Panc1 (cell line): ENCODE measurements around the gene MSANTD3. TPM values are rescaled to one million over a fixed set of nuclear protein-coding genes. Genes with fewer than 3 reads are reported as not detected.

Source experiments
- ATAC-seq: fragments of 200-7000 bp; cut with Tn5 transposase; 2 replicates; pipeline ENCODE4 v1.9.1; 2020; ENCODE audit warnings: mild to moderate bottlenecking, moderate library complexity
- BruUV-seq: library from RNA; stranded (reverse); fragments of 400-500 nt; replicated peaks from 2 replicates; lab custom pipeline; 2021; lab: Mats Ljungman, UMichigan
- CTCF ChIA-PET: fragments of 300-600 bp; sonication (Branson Sonifier 250); formaldehyde crosslinking; loops from one replicate; lab custom pipeline; 2022; ENCODE audit warnings: antibody characterized with exemption; lab: Charles Lee
- POLR2A ChIA-PET: fragments of 300-600 bp; sonication (Branson Sonifier 250); formaldehyde crosslinking; loops from one replicate; lab custom pipeline; 2022; ENCODE audit warnings: antibody characterized with exemption; lab: Charles Lee
- DNase-seq: peaks from one replicate; pipeline ENCODE4 v3.0.0-alpha.2; 2010; ENCODE audit warnings: low read depth, low spot score
- H3K27ac ChIP-seq: 2 replicates; pipeline ENCODE4 v1.5.1; 2011; ENCODE audit warnings: mild to moderate bottlenecking, low read length, inconsistent platforms
- H3K27me3 ChIP-seq: fragments of 200-500 bp; sonication (Bioruptor generic); 2 replicates; pipeline ENCODE4 v1.6.0; 2014; ENCODE audit warnings: low read length, inconsistent platforms; ENCODE audit not compliant: control insufficient read depth, insufficient read depth
- H3K36me3 ChIP-seq: fragments of 200-500 bp; sonication (Bioruptor generic); 2 replicates; pipeline ENCODE4 v1.5.1; 2014; ENCODE audit warnings: inconsistent platforms, mild to moderate bottlenecking, low read length, moderate library complexity; ENCODE audit not compliant: control insufficient read depth, insufficient read depth
- H3K4me1 ChIP-seq: 2 replicates; pipeline ENCODE4 v1.5.1; 2011; ENCODE audit warnings: inconsistent platforms, mild to moderate bottlenecking, low read length, moderate library complexity; ENCODE audit not compliant: control insufficient read depth, insufficient read depth
- H3K4me3 ChIP-seq, 2 experiments: 2 replicates each; pipeline ENCODE4 v1.5.1; 2011 to 2012; ENCODE audit warnings: low read depth in 2 of 2, low read length in 2 of 2, mild to moderate bottlenecking in 2 of 2, inconsistent platforms in 1 of 2, moderate library complexity in 1 of 2
- H3K9me3 ChIP-seq: fragments of 200-500 bp; sonication (Bioruptor generic); 2 replicates; pipeline ENCODE4 v1.5.1; 2014; ENCODE audit warnings: low read depth, mild to moderate bottlenecking, inconsistent platforms, low read length, moderate library complexity; ENCODE audit not compliant: control insufficient read depth, insufficient read depth
- POLR2AphosphoS5 ChIP-seq: IDR thresholded peaks from 2 replicates; pipeline ENCODE4 v1.6.1; 2012; ENCODE audit warnings: mild to moderate bottlenecking, low read depth, low read length, moderate library complexity
- REST ChIP-seq, 2 experiments: IDR thresholded peaks; 2 replicates each; pipeline ENCODE4 v1.6.1; 2011 to 2012; ENCODE audit warnings: low read depth in 2 of 2, control low read depth in 1 of 2, low read length in 1 of 2, mild to moderate bottlenecking in 1 of 2, moderate library complexity in 1 of 2; ENCODE audit not compliant: insufficient read depth in 1 of 2
- SIN3A ChIP-seq: IDR thresholded peaks from 2 replicates; pipeline ENCODE4 v1.6.1; 2012; ENCODE audit warnings: low read depth, mild to moderate bottlenecking, low read length, moderate library complexity, borderline replicate concordance; ENCODE audit not compliant: insufficient read depth
- TCF7L2 ChIP-seq: IDR thresholded peaks from 2 replicates; pipeline ENCODE4 v1.6.1; 2011; ENCODE audit warnings: mild to moderate bottlenecking, low read depth, low read length, inconsistent platforms
- in situ Hi-C: cut with HindIII; loops from 2 replicates; pipeline ENCODE4 v1.10.0; 2016; ENCODE audit warnings: low sequenced_read_pairs, low pct_unique_long_range_greater_than_20kb
- intact Hi-C: fragments of 100-400 bp; cut with micrococcal nuclease; formaldehyde crosslinking; loops from one replicate; pipeline ENCODE4 v1.10.0; 2022; ENCODE audit not compliant: unreplicated experiment
- total RNA-seq: library from RNA; stranded (reverse); gene quantifications from one replicate; pipeline ENCODE4 v1.2.1, GENCODE V29; 2021; ENCODE audit not compliant: unreplicated experiment
- TF ChIP-seq, protein P1 (sequence below): fragments of 450-650 bp; IDR thresholded peaks from 2 replicates; pipeline ENCODE4 v1.5.1; 2017; ENCODE audit warnings: mild to moderate bottlenecking

The MSANTD3 gene
- total RNA-seq, 1 experiment from 2014 or later: 58.7 TPM

GRCh38 chr9:100441911-100442361 is 15.0 kb downstream of the MSANTD3 start:
- no peak for DNase-seq

DNA sequence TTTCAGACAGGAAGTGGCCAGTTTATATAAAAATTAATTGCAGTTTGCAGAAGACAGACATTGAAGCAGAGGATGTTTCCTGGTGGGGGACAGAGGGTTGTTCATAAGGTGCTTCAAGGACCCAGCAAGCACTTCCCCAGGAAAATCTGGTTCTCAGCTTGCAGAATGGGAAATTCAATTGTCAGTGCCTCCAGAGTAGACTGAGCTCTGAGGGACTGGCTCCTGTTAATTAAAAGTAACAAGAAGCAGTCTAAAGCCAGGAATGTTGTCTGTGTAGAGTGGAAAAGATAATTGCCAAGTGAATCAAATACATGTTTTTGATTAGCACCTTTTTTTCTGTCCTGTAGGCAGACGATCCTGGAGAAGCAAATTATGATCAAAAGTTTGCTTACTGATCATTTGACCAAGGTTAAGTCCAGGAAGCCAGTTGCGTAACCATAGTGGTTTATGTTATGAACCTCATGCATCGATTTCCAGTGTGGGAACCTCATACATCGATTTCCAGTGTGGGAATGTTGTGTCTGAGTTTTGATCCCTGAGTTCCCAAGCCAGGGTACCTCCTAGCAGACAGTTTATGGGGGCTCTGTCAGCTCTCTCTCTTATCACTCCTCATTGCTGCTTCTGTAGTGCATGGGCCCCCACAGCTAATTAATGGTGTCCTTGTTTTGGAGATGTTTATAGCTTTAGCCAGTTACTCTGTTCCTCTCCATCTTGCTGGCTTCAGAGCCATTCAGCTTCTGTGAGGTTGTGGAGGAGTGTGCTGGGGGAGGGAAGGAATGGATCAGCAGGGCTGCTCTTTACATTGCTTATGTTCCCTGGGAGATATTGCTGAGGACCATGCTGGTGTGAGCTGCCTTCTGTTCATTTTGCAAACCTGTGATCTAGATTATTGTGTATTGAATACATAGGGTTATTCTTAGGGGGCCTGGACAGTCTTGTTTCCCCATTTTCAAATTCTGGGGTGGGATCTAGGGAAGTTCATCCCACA is 17.1 kb downstream of the MSANTD3 start:
- no peak for DNase-seq

More at GRCh38 chr9:100441911-100442361, 15.0 kb downstream of the MSANTD3 start:
- in situ Hi-C loops: no loop called here
- BruUV-seq: no TSS peak
- TF ChIP-seq POLR2AphosphoS5 (no peak), REST (IDR thresholded peaks at IDR 0.05; ENCODE audit: insufficient read depth in 1 of 2, low read depth in 2 of 2, low read length in 1 of 2) (no peak), SIN3A (no peak)
- TF ChIP-seq, protein P1, sequence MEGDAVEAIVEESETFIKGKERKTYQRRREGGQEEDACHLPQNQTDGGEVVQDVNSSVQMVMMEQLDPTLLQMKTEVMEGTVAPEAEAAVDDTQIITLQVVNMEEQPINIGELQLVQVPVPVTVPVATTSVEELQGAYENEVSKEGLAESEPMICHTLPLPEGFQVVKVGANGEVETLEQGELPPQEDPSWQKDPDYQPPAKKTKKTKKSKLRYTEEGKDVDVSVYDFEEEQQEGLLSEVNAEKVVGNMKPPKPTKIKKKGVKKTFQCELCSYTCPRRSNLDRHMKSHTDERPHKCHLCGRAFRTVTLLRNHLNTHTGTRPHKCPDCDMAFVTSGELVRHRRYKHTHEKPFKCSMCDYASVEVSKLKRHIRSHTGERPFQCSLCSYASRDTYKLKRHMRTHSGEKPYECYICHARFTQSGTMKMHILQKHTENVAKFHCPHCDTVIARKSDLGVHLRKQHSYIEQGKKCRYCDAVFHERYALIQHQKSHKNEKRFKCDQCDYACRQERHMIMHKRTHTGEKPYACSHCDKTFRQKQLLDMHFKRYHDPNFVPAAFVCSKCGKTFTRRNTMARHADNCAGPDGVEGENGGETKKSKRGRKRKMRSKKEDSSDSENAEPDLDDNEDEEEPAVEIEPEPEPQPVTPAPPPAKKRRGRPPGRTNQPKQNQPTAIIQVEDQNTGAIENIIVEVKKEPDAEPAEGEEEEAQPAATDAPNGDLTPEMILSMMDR: no peak
- Histone ChIP-seq H3K4me3 (no peak overlapping the region), H3K4me1 (no peaks in the 10 kb centered on the region), H3K27ac (no peak overlapping the region), H3K9me3 (no peaks in the 10 kb centered on the region), H3K36me3 (peaks cover 16% of the 10 kb centered on the region), H3K27me3 (no peaks in the 10 kb centered on the region)
- intact Hi-C loops: no loop called here
- ChIA-PET POLR2A (no interaction called here), CTCF (interaction anchor here (0.6 kb wide), 1 partner anchor 13 kb away, joined by 3 read pairs; no protein-coding TSS in a partner anchor)
- no peak for ATAC-seq

More for the DNA sequence above, 17.1 kb downstream of the MSANTD3 start:
- ChIA-PET CTCF (no interaction called here), POLR2A (no interaction called here)
- no peaks in the 10 kb centered on the region for H3K4me1 ChIP-seq
- no peak overlapping the region for H3K27ac ChIP-seq
- intact Hi-C loops: no loop called here
- TF ChIP-seq POLR2AphosphoS5 (no peak), SIN3A (no peak), REST (IDR thresholded peaks at IDR 0.05; ENCODE audit: insufficient read depth in 1 of 2, low read depth in 2 of 2, low read length in 1 of 2) (no peak), TCF7L2 (no peak)
- TF ChIP-seq, protein P1: no peak
- H3K27me3 ChIP-seq: no peaks in the 10 kb centered on the region
- ATAC-seq: 0 out of 2 replicates have a peak, but pooled peaks have one; percentile 51
- no TSS peak for BruUV-seq
- no peaks in the 10 kb centered on the region for H3K9me3 ChIP-seq
- in situ Hi-C loops: no loop called here
- no peak overlapping the region for H3K4me3 ChIP-seq
- H3K36me3 ChIP-seq: peaks cover 16% of the 10 kb centered on the region
